Measurements from ENCODE around the gene TMPRSS3. TPM values are rescaled to one million over a fixed set of nuclear protein-coding genes. Genes with fewer than 3 reads are reported as not detected.

Gene TMPRSS3
- total and polyA plus RNA-seq, 2 donors (not counting 1 experiment from before 2014, with no cell fraction given), result 0.10 to 0.12 TPM

DNA sequence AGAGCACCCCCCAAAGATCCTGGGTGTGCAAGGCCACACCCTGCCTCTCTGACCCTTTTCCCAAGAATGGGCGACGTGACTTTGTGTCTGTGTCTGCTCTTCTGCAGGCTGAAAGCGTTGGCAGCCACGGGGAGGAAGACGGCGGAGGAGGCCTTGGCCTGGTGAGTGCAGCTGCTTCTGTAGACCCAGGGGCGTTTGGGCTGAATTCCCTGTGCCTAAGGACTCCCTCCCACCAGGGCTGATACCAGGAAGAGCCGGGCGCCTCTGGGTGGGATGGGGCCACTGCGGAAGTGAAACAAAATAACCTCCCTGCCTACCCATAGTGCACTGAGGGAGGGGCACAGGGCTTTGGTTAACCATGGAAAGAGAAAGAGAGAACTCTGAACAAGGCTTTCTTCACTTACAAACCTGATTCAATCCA, 10.4 kb upstream of the TMPRSS3 start:
- Histone ChIP-seq H3K9me3 (ENCODE audit: control extremely low read depth in 1 of 3, control insufficient read depth in 2 of 3, insufficient read depth in 1 of 3, low read length in 2 of 3) (peaks cover 0 to 2% (median 2%) of the 10 kb centered on the region in 3 donors), H3K4me3 (ENCODE audit: control extremely low read depth in 1 of 5, extremely low read depth in 1 of 5, insufficient read depth in 1 of 5, low read depth in 2 of 5, low read length in 4 of 5) (no peak overlapping the region), H2AFZ (ENCODE audit: insufficient read depth, low read depth, low read length, poor library complexity, severe bottlenecking) (no peak overlapping the region), H3K36me3 (replicated peaks in 1 of 2; ENCODE audit: control extremely low read depth in 1 of 2, control insufficient read depth in 1 of 2, extremely low read depth in 1 of 2, insufficient read depth in 2 of 2, low read length in 1 of 2) (no peaks in the 10 kb centered on the region), H3K9ac (ENCODE audit: low read length) (no peak overlapping the region), H3K4me1 (ENCODE audit: control insufficient read depth in 2 of 2, insufficient read depth in 2 of 2, low read length in 2 of 2) (no peaks in the 10 kb centered on the region), H3K4me2 (replicated peaks; ENCODE audit: low read depth, low read length, poor library complexity, severe bottlenecking) (no peak overlapping the region), H3K79me2 (ENCODE audit: control insufficient read depth, insufficient read depth, low read length) (no peaks in the 10 kb centered on the region), H3K27ac (ENCODE audit: low read length in 2 of 2) (no peak overlapping the region), H3K27me3 (replicated peaks in 1 of 4; ENCODE audit: control extremely low read depth in 1 of 4, control insufficient read depth in 3 of 4, insufficient read depth in 4 of 4, low read length in 3 of 4) (peaks cover 0 to 2% (median 0%) of the 10 kb centered on the region in 4 experiments), H4K20me1 (ENCODE audit: control insufficient read depth, insufficient read depth, low read length, poor library complexity, severe bottlenecking) (no peaks in the 10 kb centered on the region)
- CTCF ChIA-PET, result no interaction called here
- H3K9me3 Mint-ChIP-seq (ENCODE audit: insufficient read depth), result peaks cover 9% of the 10 kb centered on the region
- intact Hi-C loops (cut with micrococcal nuclease), result no loop called here
- ATAC-seq (ENCODE audit: low read depth) (no peak), DNase-seq (no peak)
- TF ChIP-seq EZH2 (IDR thresholded peaks at IDR 0.05; ENCODE audit: borderline replicate concordance, insufficient read depth, low read depth, low read length, poor library complexity, severe bottlenecking) (no peak), CTCF (IDR thresholded peaks at IDR 0.05) (no peak)
- H3K27me3 Mint-ChIP-seq, result peaks cover 3% of the 10 kb centered on the region
- H3K4me1 Mint-ChIP-seq, result no peaks in the 10 kb centered on the region
- H3K27ac Mint-ChIP-seq, result no peak overlapping the region
- 89% methylated on average over 6 of the region's 10 CpGs for WGBS (ENCODE audit: insufficient coverage)
- POLR2A ChIA-PET, result no interaction called here
- H3K4me3 Mint-ChIP-seq, result no peak overlapping the region

- no peak overlapping the region for H3K4me2 ChIP-seq (replicated peaks; ENCODE audit: low read depth, low read length, poor library complexity, severe bottlenecking)
- H3K4me3 ChIP-seq (ENCODE audit: control extremely low read depth in 1 of 5, extremely low read depth in 1 of 5, insufficient read depth in 1 of 5, low read depth in 2 of 5, low read length in 4 of 5), result no peak overlapping the region
- WGBS (ENCODE audit: insufficient coverage), result 93% methylated on average over 15 of the region's 23 CpGs
- Mint-ChIP-seq H3K27ac (no peak overlapping the region), H3K4me3 (no peak overlapping the region), H3K4me1 (peaks cover 4% of the 10 kb centered on the region), H3K9me3 (ENCODE audit: insufficient read depth) (peaks cover 9% of the 10 kb centered on the region), H3K27me3 (peaks cover 3% of the 10 kb centered on the region)
- no peaks in the 10 kb centered on the region for H4K20me1 ChIP-seq (ENCODE audit: control insufficient read depth, insufficient read depth, low read length, poor library complexity, severe bottlenecking)
- no peak overlapping the region for H3K9ac ChIP-seq (ENCODE audit: low read length)
- TF ChIP-seq EZH2 (IDR thresholded peaks at IDR 0.05; ENCODE audit: borderline replicate concordance, insufficient read depth, low read depth, low read length, poor library complexity, severe bottlenecking) (no peak), CTCF (IDR thresholded peaks at IDR 0.05) (no peak)
- ChIA-PET POLR2A (no interaction called here), CTCF (no interaction called here)
- no peaks in the 10 kb centered on the region for H3K4me1 ChIP-seq (ENCODE audit: control insufficient read depth in 2 of 2, insufficient read depth in 2 of 2, low read length in 2 of 2)
- no peak overlapping the region for H2AFZ ChIP-seq (ENCODE audit: insufficient read depth, low read depth, low read length, poor library complexity, severe bottlenecking)
- H3K9me3 ChIP-seq (ENCODE audit: control extremely low read depth in 1 of 3, control insufficient read depth in 2 of 3, insufficient read depth in 1 of 3, low read length in 2 of 3), result peaks cover 0 to 3% (median 2%) of the 10 kb centered on the region in 3 donors
- H3K36me3 ChIP-seq (replicated peaks in 1 of 2; ENCODE audit: control extremely low read depth in 1 of 2, control insufficient read depth in 1 of 2, extremely low read depth in 1 of 2, insufficient read depth in 2 of 2, low read length in 1 of 2), result no peaks in the 10 kb centered on the region
- no peaks in the 10 kb centered on the region for H3K79me2 ChIP-seq (ENCODE audit: control insufficient read depth, insufficient read depth, low read length)
- peaks cover 0 to 2% (median 0%) of the 10 kb centered on the region in 4 experiments for H3K27me3 ChIP-seq (replicated peaks in 1 of 4; ENCODE audit: control extremely low read depth in 1 of 4, control insufficient read depth in 3 of 4, insufficient read depth in 4 of 4, low read length in 3 of 4)
- H3K27ac ChIP-seq (ENCODE audit: low read length in 2 of 2), result no peak overlapping the region
- no peak for DNase-seq
- no peak for ATAC-seq (ENCODE audit: low read depth)
- intact Hi-C loops (cut with micrococcal nuclease), result no loop called here
Observed at GRCh38 chr21:42405064-42406013, 9.5 kb upstream of the TMPRSS3 start.

Measured in B cell (primary cell).